ENCODE data around the gene ELAVL1. TPM values are rescaled to one million over a fixed set of nuclear protein-coding genes. Genes with fewer than 3 reads are reported as not detected.
A peak's percentile ranks its signal among the peaks of the same experiment; 100 is the strongest.
"Not testable (repeated sequence)": the region's sequence is repeated elsewhere in the genome, so short reads cannot be mapped to it uniquely, and the experiment has no call there.

ELAVL1 gene
- polyA plus RNA-seq (ENCODE audit: insufficient read length in 4 of 4), result 10 to 100 TPM; 66.7 to 94.5 (median 85.1) TPM

DNA sequence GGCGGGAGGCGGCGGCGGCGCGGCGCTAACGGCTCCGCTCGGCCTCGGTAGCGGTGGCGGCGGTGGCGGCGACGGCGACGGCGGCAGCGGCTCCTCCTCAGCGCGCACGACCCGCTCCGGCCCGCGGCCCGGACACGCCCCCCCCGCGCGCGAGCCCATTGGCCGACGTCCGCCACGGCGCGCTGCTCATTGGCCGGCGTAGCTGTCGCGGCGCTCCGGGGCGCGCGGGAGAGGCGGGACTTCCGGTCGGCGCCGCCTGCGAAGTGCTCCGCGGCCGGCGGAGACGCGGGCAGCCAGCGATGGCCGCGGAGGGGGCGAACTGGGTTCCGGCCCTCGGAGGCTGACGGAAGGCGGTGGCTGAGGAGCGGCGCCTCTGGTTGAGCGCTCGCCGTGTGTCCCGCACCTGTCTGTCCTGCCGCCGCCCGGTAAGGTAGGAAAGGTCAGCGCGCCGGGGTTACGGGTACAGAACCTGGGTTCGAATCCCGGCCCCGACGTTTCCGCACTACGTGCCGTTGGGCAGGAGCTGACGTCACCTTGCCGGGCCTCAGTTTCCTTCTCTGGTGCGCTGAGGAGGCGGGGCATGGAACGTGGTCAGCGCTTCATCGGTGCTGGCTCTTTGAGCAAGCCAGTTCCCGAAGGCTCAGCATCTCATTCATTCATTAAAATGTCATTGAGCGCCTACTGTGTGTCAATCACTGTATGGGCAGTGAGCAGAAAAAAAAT, at the start of gene ELAVL1:
TSS of gene ELAVL1 (minus strand) at position 108 of the 723 bp plus-strand sequence. CDS start 13,826 bp downstream, outside the sequence.
- DNase-seq (ENCODE audit: low read depth in 4 of 4, low spot score in 3 of 4), result peak; percentile 58 to 79 (median 74)

DNA sequence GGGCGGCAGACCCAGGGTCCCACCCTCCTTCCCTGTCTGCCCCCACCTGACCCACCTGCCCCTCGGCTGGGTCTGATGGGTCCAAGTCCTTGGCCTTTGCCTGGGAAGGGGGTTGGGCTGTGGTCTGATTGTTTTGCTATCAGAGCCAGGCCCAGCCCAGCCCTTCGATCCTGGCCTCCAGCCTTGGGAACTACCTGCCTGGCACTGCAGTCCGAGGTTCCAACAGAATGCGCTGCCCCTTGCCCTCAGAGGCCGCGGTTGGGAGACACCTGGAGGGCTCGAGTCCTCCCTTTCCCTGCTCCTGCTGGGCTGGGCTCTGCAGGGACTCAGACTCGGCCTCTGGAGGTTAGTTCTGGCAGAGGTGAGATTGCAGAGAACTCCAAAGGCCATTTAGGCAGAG, 48.7 kb upstream of the ELAVL1 start:
- DNase-seq (ENCODE audit: low read depth in 4 of 4, low spot score in 3 of 4), result no peak

DNA sequence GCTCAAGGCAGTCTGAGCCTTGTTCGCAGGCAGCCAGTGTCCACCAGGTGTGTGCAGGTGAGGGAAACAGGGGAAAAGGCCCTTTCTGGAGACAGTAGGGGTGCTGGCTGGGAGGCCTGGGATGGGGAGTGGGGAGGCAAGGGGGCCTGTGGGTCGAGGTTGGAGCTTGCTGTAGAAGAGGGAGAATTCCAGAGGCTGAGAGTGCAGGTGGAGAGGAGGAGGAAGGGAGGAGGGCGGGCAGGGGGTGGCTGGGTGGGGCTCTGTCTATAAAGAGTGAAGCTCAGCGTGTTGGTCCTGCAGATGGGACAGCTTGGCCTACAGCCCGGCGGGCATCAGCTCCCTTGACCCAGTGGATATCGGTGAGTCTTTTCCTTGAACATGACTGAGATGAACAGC, 47.0 kb upstream of the ELAVL1 start, which contains the start of gene CCL25:
TSS of gene CCL25 (plus strand) at position 297 of the 396 bp plus-strand sequence. CDS start 290 bp downstream, outside the sequence.
- DNase-seq (ENCODE audit: low read depth in 4 of 4, low spot score in 3 of 4), result no peak

- peak; percentile 58 to 76 (median 70) for DNase-seq (ENCODE audit: low read depth in 4 of 4, low spot score in 3 of 4)
Observed at GRCh38 chr19:8050274-8051096, 45.0 kb upstream of the ELAVL1 start.

DNA sequence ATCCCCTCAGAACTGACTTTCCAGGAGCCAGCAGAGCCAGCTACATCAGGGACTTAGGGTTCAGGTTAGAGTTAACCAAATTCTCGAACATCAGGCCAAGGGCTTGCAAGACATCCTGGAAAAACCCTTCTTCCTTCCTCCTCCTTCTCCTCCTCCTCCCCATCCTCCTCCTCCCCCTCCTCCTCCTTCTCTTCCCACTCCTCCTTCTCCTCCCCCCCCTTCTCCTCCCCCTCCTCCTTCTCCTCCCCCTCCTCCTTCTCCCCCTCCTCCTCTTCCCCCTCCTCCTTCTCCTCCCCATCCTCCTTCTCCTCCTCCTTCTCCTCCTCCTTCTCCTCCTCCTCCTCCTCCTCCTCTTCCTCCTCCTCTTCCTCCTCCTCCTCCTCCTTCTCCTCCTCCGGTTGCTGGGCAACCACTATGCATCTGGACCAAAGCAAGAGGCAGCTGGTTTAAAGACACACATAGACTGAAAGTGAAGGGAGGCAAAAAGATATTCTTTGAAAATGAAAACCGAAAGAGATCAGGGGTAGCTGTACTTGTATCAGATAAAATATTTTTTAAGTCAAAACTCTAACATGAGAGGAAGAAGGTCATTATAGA, 41.2 kb upstream of the ELAVL1 start:
- DNase-seq (ENCODE audit: low read depth in 4 of 4, low spot score in 3 of 4), result no peak

DNA sequence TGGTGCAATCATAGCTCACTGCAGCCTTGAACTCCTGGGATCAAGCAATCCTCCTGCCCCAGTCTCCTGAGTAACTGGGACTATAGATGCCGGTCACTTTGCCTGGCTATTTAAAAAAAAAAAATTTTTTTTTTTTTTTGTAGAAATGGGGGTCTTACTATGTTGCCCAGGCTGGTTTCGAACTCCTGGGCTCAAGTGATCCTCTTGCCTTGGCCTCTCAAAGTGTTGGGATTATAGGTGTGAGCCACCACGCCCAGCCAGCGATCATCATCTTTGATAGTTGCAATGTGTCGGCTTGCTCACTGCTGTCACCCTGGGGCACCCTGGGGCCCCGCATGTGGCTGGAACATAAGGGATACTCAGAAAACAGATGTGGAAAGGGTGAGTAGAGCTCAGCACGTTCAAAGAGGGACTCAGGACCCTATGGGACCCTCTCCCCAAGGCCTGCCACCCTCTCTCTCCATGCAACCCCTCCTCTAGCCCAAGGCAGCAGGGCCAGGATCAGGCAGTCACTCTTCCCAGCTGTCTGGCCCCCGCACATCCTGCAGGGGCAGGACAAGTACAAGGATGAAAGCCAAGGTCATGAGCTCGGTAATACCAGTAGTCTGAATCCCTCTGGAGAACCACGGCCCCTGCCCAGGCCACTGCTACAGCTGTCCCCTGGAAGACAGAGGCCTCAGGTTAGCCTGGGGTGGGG, 40.6 kb upstream of the ELAVL1 start:
- DNase-seq (ENCODE audit: low read depth in 4 of 4, low spot score in 3 of 4), result no peak

GRCh38 chr19:8044018-8044417, 38.6 kb upstream of the ELAVL1 start:
- no peak for DNase-seq (ENCODE audit: low read depth in 4 of 4, low spot score in 3 of 4)

GRCh38 chr19:8042900-8043299, 37.5 kb upstream of the ELAVL1 start:
- DNase-seq (ENCODE audit: low read depth in 4 of 4, low spot score in 3 of 4), result no peak

GRCh38 chr19:8041531-8041931, 36.1 kb upstream of the ELAVL1 start:
- DNase-seq (ENCODE audit: low read depth in 4 of 4, low spot score in 3 of 4), result no peak

DNA sequence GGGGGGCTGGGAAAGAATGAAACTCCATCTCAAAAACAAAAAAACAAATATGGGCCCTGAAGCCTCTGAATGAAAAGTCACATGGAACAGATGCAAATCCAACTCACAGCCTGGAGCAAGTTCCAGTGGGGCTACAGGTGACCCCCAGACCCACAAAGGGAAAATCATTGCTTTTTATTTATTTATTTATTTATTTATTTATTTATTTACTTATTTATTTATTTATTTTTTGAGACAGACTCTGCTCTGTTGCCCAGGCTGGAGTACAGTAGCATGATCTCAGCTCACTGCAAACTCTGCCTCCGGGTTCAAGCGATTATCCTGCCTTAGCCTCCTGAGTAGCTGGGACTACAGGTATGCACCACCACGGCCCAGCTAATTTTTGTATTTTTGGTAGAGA, 33.8 kb upstream of the ELAVL1 start:
- no peak for DNase-seq (ENCODE audit: low read depth in 4 of 4, low spot score in 3 of 4)

DNA sequence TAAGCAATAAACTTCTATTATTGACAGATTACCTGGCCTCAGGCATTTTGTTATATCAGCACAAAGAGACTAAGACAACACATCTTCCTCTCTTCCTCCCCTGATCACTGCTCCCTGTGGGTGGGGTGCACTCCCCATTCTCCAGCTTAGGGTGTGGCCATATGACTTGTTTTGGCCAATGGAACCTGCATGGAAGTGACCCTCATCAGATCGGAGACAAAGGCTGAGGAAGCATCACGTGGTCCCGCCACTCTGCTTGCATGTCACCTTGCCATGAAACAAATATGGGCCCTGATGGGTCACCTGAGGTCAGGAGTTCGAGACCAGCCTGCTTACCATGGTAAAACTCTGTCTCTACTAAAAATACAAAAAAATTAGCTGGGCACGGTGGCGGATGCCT, 33.4 kb upstream of the ELAVL1 start:
- DNase-seq (ENCODE audit: low read depth in 4 of 4, low spot score in 3 of 4), result no peak

- no peak for DNase-seq (ENCODE audit: low read depth in 4 of 4, low spot score in 3 of 4)
Observed at GRCh38 chr19:8036434-8037099, 31.1 kb upstream of the ELAVL1 start.

- no peak for DNase-seq (ENCODE audit: low read depth in 4 of 4, low spot score in 3 of 4)
Observed at GRCh38 chr19:8034178-8034525, 28.7 kb upstream of the ELAVL1 start.

- not testable (repeated sequence) for DNase-seq (ENCODE audit: low read depth in 4 of 4, low spot score in 3 of 4)
Observed at GRCh38 chr19:8033287-8034177, 28.1 kb upstream of the ELAVL1 start.

DNA sequence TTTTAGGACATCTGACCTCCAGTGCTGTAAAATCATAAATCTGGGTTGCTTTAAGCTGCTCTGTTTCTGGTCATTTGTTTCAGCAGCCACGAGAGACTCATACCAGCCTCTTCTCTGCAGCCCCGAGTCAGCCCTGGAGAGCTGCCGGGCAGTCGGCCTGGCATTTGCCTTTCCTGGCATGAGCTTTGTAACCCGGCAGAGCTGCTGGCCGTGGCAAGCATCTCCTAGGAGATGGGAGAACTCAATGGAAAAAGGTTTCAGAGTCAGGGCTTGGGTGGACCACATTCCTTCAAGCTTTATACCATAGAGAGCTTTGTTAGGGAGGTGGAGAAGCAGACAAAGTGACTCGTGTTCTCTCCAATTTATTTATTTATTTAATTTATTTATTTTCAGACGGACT, 25.5 kb upstream of the ELAVL1 start:
- DNase-seq (ENCODE audit: low read depth in 4 of 4, low spot score in 3 of 4), result no peak

DNA sequence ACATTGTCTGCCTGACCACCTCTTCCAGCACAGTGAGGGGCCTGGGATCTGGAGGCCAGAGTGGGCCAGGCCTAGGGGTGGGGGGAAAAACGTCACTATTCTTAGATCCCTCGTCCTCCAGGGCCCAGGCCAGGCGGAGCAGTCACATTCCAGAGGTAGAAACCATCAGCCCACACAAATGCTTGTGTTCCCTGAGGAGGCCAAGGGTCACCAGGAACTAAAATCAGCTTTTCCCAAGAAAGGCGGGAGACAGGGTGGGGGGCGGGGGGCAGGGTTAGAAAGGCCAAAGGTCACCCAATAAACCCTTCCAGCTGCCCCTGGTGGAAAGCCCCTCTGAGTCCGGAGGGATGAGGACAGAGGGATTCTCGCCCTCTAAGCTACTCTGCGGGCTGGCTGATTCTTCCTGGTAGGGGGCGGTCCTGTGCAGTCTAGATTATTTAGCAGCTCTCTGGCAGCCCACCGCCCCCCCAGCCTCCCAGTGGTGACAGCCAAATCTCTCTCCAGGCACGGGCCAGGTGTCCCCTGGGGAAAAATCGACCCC, 23.6 kb upstream of the ELAVL1 start:
- no peak for DNase-seq (ENCODE audit: low read depth in 4 of 4, low spot score in 3 of 4)

DNA sequence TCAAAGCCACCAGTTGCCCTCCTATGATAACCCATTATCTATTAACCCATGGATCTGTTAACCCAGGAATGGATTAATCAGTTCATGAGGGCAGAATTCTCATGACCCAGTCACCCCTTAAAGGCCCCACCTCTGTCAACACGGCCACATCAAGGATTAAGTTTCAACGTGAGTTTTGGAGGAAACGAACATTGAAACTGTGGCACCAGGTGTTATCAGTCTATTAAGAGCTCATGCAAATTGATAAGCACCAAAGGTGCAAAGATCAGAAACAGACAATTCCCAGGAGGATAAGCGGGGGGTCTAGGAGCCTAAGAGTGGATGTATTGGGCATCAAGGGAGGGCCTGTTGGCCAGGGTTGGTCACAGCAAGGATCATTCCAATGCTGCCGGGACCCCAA, 19.9 kb upstream of the ELAVL1 start:
- DNase-seq (ENCODE audit: low read depth in 4 of 4, low spot score in 3 of 4), result no peak

- not testable (repeated sequence) for DNase-seq (ENCODE audit: low read depth in 4 of 4, low spot score in 3 of 4)
Observed at GRCh38 chr19:8024256-8024655, 18.8 kb upstream of the ELAVL1 start.

DNA sequence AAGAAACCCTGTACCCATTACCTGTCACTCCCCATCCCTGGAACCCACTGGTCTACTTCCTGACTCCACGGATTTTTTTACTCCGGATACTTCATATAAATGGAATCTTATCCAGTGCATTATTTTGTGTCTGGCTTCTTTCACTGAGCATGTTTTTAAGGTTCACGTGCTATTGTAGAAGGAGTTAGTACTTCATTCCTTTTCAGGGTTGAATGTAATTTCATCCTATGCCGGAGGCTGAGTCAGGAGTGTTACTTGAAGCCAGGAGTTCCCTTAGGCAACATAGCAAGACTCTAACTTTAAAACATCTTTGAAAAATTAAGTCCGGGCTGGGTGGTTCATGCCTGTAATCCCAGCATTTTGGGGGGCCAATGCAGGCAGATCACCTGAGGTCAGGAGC, 17.9 kb upstream of the ELAVL1 start:
- no peak for DNase-seq (ENCODE audit: low read depth in 4 of 4, low spot score in 3 of 4)

Measured in left renal pelvis (tissue), 4 donors.